Stimulated activated CD4-positive, alpha-beta T cell treated with anti-CD3 and anti-CD28 coated beads, TNF-alpha, amount 100 ng/mL, for 1 hour (primary cell): ENCODE data around the gene ANO5.

ENCODE experiments used
- DNase-seq, 3 donors: peaks; one replicate each; pipeline ENCODE4 v3.0.0-alpha.2; 2020; ENCODE audit warnings: low read depth in 3 of 3, low spot score in 1 of 3

ANO5 gene

DNA sequence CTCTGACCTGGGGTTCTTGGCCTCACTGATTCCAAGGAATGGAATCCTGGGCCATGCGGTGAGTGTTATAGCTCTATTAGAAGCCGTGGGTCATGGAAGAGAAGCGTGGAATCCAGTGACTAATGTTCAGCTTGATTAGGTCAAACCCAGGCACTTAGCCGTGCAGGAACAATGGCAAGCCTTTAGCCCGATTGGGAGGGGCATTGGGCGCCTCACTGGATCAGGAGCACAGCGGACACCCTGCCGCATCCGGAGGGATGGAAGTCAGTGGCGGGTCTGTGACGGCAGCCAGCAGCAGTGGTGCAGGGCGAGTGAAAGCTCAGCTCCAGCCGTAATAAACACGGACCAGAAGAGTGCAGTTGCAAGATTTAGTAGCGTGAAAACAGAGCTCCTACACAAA is 124.8 kb downstream of the ANO5 start:
- no peak for DNase-seq

DNA sequence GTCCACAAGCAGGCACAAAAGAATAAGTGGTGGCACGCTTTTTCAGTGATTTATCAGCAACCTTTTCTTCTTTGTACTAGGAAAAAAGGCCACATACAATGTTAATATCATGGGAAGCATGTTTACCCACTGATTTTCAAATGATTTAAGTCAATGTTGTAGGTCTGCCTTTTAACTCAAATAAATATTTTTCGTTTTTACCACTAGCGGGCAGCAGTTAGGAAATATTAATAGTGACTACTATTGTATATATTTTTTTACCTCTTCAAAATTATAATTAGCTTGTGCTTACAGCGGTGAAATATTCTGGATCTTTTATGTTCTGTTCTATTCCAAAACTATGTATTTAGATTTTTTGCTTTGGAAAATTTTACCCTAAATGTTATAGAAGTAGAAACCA is 138.9 kb downstream of the ANO5 start:
- no peak for DNase-seq
